ENCODE results near the gene IFT80. TPM values are rescaled to one million over a fixed set of nuclear protein-coding genes. Genes with fewer than 3 reads are reported as not detected.

The IFT80 gene
- total RNA-seq, 4 donors from 2014 or later, result 43.8 to 111 (median 51.0) TPM

DNA sequence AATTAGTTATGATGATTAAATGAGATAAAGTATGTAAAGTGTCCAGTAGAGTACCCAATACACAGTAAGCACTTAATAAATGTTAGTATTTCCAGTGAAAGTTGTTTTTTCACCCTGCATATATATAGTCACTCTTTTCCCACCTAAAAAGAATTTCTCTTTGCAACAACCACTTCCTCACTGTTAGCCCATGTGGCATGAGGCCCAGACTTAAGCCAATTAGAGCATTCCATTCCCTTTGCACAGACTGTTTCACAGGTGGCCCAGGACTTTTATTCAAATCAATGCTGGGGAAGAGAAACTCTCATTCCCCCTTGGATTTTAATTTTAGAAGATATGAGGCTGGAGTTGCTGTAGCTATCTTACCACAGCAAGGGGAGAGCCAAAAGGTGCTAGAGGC lies 3.7 kb downstream of the IFT80 start:
- Histone ChIP-seq H3K4me1 (peaks cover 5% of the 10 kb centered on the region in 2 donors), H3K27me3 (no peaks in the 10 kb centered on the region), H3K4me3 (replicated peaks in 1 of 3) (no peak overlapping the region), H3K27ac (no peak overlapping the region), H3K36me3 (no peaks in the 10 kb centered on the region), H3K9me3 (no peaks in the 10 kb centered on the region)
- intact Hi-C loops (cut with DNase I), result no loop called here
- peak; percentile 14 to 28 for DNase-seq
- TF ChIP-seq POLR2A (IDR thresholded peaks at IDR 0.05), result no peak
- TF ChIP-seq, protein P1, sequence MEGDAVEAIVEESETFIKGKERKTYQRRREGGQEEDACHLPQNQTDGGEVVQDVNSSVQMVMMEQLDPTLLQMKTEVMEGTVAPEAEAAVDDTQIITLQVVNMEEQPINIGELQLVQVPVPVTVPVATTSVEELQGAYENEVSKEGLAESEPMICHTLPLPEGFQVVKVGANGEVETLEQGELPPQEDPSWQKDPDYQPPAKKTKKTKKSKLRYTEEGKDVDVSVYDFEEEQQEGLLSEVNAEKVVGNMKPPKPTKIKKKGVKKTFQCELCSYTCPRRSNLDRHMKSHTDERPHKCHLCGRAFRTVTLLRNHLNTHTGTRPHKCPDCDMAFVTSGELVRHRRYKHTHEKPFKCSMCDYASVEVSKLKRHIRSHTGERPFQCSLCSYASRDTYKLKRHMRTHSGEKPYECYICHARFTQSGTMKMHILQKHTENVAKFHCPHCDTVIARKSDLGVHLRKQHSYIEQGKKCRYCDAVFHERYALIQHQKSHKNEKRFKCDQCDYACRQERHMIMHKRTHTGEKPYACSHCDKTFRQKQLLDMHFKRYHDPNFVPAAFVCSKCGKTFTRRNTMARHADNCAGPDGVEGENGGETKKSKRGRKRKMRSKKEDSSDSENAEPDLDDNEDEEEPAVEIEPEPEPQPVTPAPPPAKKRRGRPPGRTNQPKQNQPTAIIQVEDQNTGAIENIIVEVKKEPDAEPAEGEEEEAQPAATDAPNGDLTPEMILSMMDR (IDR thresholded peaks at IDR 0.05), result no peak

DNA sequence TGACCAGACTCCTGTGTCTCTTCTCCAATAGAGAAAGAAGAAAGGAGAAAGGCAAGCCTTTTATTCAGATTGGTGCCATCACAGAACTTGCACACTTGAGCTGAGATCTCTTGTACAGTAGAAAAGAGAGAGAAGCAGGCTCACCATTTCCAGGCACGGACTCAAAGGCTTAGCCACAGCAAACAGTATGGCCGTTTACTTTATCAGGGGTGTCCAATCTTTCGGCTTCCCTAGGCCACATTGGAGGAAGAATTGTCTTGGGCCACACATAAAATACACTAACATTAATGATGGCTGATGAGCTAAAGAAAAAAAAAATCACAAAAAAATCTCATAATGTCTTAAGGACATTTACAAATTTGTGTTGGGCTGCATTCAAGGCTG lies 5.0 kb downstream of the IFT80 start:
- WGBS, 2 donors, result 94 to 95% methylated on average over 3 of the region's 3 CpGs
- no peak overlapping the region for H3K4me3 ChIP-seq (replicated peaks in 1 of 3)
- intact Hi-C loops (cut with DNase I), result no loop called here

DNA sequence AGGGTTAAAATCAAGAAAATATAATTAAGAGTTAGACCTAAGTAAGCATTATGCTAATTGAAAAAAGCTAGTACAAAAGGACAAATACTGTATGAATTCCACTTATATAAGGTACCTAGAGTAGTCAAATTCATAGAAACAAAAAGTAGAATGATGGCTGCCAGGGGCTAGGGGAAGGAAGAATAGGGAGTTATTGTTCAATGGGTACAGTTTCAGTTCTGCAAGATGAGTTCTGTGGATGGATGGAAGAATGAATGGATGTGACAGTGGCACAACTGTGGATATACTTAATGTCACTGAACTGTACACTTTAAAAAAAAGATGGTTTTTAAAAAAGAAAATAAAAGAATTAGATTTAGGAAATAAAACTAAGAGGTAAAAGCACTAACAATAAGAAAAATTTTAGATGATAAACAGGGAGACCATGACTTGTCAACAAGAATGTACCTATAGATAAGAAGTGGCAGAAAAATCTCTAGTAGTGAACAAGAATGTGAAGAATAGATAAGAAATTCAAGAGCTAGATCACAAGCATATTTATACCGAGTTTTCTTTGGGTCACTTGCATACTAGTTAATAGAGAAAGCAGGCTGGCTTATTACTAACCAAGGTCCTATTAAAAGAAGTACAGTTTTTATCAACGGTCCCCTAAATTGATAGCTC lies 5.5 kb downstream of the IFT80 start:
- no peak overlapping the region for H3K4me3 ChIP-seq (replicated peaks in 1 of 3)
- no peak for DNase-seq
- peaks cover 5% of the 10 kb centered on the region in 2 donors for H3K4me1 ChIP-seq
- WGBS, 2 donors, result 86 to 95% methylated on average over 2 of the region's 2 CpGs
- no peaks in the 10 kb centered on the region for H3K36me3 ChIP-seq
- intact Hi-C loops (cut with DNase I), result no loop called here
- TF ChIP-seq, protein P1 (IDR thresholded peaks at IDR 0.05), result no peak
- TF ChIP-seq POLR2A (IDR thresholded peaks at IDR 0.05), result no peak
- H3K9me3 ChIP-seq, result no peaks in the 10 kb centered on the region
- no peaks in the 10 kb centered on the region for H3K27me3 ChIP-seq
- H3K27ac ChIP-seq, result no peak overlapping the region

More for the DNA sequence above, 5.0 kb downstream of the IFT80 start:
- TF ChIP-seq POLR2A (IDR thresholded peaks at IDR 0.05), result no peak
- TF ChIP-seq, protein P1 (IDR thresholded peaks at IDR 0.05), result no peak
- Histone ChIP-seq H3K27me3 (no peaks in the 10 kb centered on the region), H3K27ac (no peak overlapping the region), H3K9me3 (no peaks in the 10 kb centered on the region), H3K36me3 (no peaks in the 10 kb centered on the region), H3K4me1 (peaks cover 5% of the 10 kb centered on the region in 2 donors)
- DNase-seq, result no peak

DNA sequence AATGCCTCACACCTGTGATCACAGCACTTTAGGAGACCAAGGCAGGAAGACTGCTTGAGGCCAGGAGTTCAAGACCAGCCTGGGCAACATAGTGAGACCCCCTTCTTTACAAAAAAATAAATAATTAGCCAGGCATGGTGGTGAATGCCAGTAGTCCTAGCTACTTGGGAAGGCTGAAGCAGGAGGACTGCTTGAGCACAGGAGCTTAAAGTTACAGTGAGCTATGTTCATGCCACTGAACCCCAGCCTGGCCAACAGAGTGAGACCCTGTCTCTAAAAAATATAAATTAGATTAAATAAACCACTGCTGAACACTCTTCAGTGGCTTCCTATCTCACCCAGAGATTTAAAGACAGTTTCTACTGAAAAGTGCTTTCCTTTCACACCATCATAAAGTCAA lies 6.2 kb downstream of the IFT80 start:
- Histone ChIP-seq H3K36me3 (no peaks in the 10 kb centered on the region), H3K4me1 (no peaks in the 10 kb centered on the region), H3K4me3 (replicated peaks in 1 of 3) (no peak overlapping the region), H3K9me3 (no peaks in the 10 kb centered on the region), H3K27me3 (no peaks in the 10 kb centered on the region), H3K27ac (no peak overlapping the region)
- intact Hi-C loops (cut with DNase I), result no loop called here
- DNase-seq, result no peak
- TF ChIP-seq, protein P1 (IDR thresholded peaks at IDR 0.05), result no peak
- TF ChIP-seq POLR2A (IDR thresholded peaks at IDR 0.05), result no peak

DNA sequence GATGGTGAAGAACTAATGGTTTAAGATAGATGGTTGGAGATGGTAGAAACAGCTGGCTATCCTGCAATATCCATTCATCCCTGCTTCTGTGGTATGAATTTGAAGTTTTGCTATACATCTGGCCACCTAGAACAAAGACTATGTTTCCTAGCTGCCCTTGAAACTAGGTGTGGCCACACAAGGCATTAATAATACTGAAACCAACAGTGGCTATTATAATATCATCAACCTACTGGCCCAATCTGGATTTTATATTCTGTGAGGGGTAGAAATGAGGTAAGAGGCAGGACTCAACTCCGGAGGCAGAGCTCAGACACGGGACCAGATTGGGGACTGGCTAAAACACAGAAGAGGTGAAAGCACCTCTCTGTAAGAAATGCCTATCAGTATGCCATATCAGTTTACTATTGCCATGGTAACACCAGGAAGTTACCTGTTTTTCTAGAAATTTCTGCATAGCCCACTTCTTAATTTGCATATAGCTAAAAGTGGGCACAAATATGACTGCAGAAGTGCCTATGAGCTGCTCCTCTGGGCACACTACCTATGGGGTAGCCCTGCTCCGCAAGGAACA lies 8.4 kb downstream of the IFT80 start:
- H3K27me3 ChIP-seq, result no peaks in the 10 kb centered on the region
- no peaks in the 10 kb centered on the region for H3K36me3 ChIP-seq
- no peak overlapping the region for H3K4me3 ChIP-seq (replicated peaks in 1 of 3)
- 94 to 98% methylated on average over 3 of the region's 3 CpGs for WGBS, 2 donors
- intact Hi-C loops (cut with DNase I), result no loop called here
- no peak overlapping the region for H3K27ac ChIP-seq
- DNase-seq, result no peak
- no peaks in the 10 kb centered on the region for H3K9me3 ChIP-seq
- H3K4me1 ChIP-seq, result no peaks in the 10 kb centered on the region
- TF ChIP-seq, protein P1 (IDR thresholded peaks at IDR 0.05), result no peak

Measured in thyroid gland (tissue), 4 donors.